Measurements from ENCODE around the gene FAM180A.

DNA sequence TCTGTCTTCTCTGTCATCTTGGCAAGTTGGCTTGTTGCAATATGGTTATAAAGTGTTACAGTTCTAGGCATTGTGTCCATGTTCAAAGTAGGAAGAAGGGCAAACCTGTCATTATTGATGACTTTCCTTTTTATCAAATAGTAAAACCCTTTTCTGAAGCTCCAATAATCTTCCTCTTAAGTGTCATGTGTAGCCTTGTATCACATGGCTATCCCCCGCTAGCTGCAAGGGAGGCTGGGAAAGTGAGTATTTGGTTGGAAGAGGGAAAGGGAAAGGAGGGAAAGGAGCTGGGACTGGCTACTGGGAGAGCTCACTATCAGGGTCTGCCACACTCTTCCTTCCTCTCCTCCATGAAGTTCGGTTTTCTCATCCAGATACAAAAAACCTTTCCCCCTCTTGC, 45.2 kb upstream of the FAM180A start:
- TF ChIP-seq, protein P1, sequence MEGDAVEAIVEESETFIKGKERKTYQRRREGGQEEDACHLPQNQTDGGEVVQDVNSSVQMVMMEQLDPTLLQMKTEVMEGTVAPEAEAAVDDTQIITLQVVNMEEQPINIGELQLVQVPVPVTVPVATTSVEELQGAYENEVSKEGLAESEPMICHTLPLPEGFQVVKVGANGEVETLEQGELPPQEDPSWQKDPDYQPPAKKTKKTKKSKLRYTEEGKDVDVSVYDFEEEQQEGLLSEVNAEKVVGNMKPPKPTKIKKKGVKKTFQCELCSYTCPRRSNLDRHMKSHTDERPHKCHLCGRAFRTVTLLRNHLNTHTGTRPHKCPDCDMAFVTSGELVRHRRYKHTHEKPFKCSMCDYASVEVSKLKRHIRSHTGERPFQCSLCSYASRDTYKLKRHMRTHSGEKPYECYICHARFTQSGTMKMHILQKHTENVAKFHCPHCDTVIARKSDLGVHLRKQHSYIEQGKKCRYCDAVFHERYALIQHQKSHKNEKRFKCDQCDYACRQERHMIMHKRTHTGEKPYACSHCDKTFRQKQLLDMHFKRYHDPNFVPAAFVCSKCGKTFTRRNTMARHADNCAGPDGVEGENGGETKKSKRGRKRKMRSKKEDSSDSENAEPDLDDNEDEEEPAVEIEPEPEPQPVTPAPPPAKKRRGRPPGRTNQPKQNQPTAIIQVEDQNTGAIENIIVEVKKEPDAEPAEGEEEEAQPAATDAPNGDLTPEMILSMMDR (IDR thresholded peaks at IDR 0.05 in 4 of 5, conservative IDR thresholded peaks at IDR 0.05 in 1 of 5), result no peak
- no peak for TF ChIP-seq POLR2A (IDR thresholded peaks at IDR 0.05)

All from gastrocnemius medialis (tissue), 4 donors.